NCI-H526 (cell line): ENCODE measurements around the gene SIGLEC8.
"Not testable (repeated sequence)": the region's sequence is repeated elsewhere in the genome, so short reads cannot be mapped to it uniquely, and the experiment has no call there.

Experiments used
- DNase-seq, 2 experiments: peaks; one replicate each; lab custom pipeline; 2025; lab: John Stamatoyannopoulos, UW

Gene SIGLEC8

GRCh38 chr19:51447510-51447909 lies 10.7 kb downstream of the SIGLEC8 start:
- not testable (repeated sequence) for DNase-seq

- no peak for DNase-seq
These were observed 16.6 kb downstream of the SIGLEC8 start for GRCh38 chr19:51441410-51442390.

- no peak for DNase-seq
These were observed 17.3 kb downstream of the SIGLEC8 start for GRCh38 chr19:51440846-51441409.

GRCh38 chr19:51440052-51440451 lies 18.2 kb downstream of the SIGLEC8 start:
- DNase-seq = no peak

GRCh38 chr19:51439021-51439465 lies 19.2 kb downstream of the SIGLEC8 start:
- DNase-seq = peak; percentile 16 to 25

- no peak for DNase-seq
These were observed 23.8 kb downstream of the SIGLEC8 start for GRCh38 chr19:51434456-51434855.

- no peak for DNase-seq
These were observed 25.2 kb downstream of the SIGLEC8 start for GRCh38 chr19:51433043-51433442.

- no peak for DNase-seq
These were observed 27.1 kb downstream of the SIGLEC8 start for GRCh38 chr19:51431124-51431523.

- no peak for DNase-seq
These were observed 28.0 kb downstream of the SIGLEC8 start for GRCh38 chr19:51430221-51430620.

- DNase-seq = no peak
These were observed 31.1 kb downstream of the SIGLEC8 start for GRCh38 chr19:51427201-51427600.

GRCh38 chr19:51422053-51422448 lies 36.2 kb downstream of the SIGLEC8 start:
- peak in 1 of 2 experiments; percentile 86 for DNase-seq

GRCh38 chr19:51421229-51422052 lies 36.8 kb downstream of the SIGLEC8 start:
- no peak for DNase-seq

GRCh38 chr19:51420511-51420910 lies 37.7 kb downstream of the SIGLEC8 start:
- not testable (repeated sequence) for DNase-seq

- DNase-seq = no peak
These were observed 39.5 kb downstream of the SIGLEC8 start for GRCh38 chr19:51418707-51419106.

- DNase-seq = no peak
These were observed 40.5 kb downstream of the SIGLEC8 start for GRCh38 chr19:51417810-51418157.

GRCh38 chr19:51417107-51417809 lies 41.0 kb downstream of the SIGLEC8 start, which contains the start of gene SIGLEC10:
Gene SIGLEC10 (minus strand): TSS chr19:51417642. CDS start chr19:51417581, 61 bp downstream.
- DNase-seq = peak in 1 of 2 experiments; percentile 13

- not testable (repeated sequence) for DNase-seq
These were observed 41.8 kb downstream of the SIGLEC8 start for GRCh38 chr19:51416422-51416821.

GRCh38 chr19:51415187-51415586 lies 43.1 kb downstream of the SIGLEC8 start:
- no peak for DNase-seq

- DNase-seq = no peak
These were observed 47.1 kb downstream of the SIGLEC8 start for GRCh38 chr19:51410950-51411748.

- peak in 1 of 2 experiments; percentile 37 for DNase-seq
These were observed 50.6 kb downstream of the SIGLEC8 start for GRCh38 chr19:51407511-51408131.
